ENCODE results near the gene CRYGD. TPM values are rescaled to one million over a fixed set of nuclear protein-coding genes. Genes with fewer than 3 reads are reported as not detected.

The CRYGD gene
- polyA plus RNA-seq, 4 donors = not detected

- DNase-seq (ENCODE audit: low read depth in 4 of 4, low spot score in 2 of 4) = no peak
These were observed 32.1 kb downstream of the CRYGD start for GRCh38 chr2:208092093-208092832.

DNA sequence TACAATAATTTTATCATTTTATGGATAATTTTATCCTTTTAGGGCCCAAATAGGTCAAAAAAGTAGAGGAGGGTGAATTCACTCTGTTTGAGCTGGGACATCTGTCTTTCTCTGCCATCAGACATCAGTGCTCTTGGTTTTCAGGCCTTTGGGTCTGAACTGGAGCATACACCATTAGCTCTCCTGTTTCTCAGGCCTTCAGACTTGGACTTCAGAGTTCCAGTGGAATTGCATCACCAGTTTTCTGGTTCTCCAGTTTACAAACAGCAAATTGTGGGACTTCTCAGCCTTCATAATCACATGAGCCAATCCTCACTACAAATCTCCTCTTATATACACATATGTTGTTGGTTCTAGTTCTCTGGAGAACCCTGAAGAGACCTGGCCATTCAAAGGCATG is 33.9 kb downstream of the CRYGD start:
- DNase-seq (ENCODE audit: low read depth in 4 of 4, low spot score in 2 of 4) = no peak

GRCh38 chr2:208086029-208086428 is 38.3 kb downstream of the CRYGD start:
- DNase-seq (ENCODE audit: low read depth in 4 of 4, low spot score in 2 of 4) = no peak

DNA sequence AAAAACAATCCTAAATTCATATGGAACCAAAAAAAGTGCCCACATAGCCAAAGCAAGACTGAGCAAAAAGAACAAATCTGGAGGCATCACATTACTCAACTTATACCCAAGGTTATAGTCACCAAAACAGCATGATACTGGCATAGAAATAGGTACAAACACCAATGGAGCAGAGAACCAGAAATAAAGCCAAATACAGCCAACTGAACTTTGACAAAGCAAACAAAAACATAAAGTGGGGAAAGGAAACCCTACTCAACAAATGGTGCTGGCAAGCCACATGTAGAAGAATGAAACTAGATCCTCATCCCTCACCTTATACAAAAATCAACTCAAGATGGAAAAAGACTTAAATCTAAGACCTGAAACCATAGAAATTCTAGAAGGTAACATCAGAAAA is 40.5 kb downstream of the CRYGD start:
- DNase-seq (ENCODE audit: low read depth in 4 of 4, low spot score in 2 of 4) = no peak

- DNase-seq (ENCODE audit: low read depth in 4 of 4, low spot score in 2 of 4) = no peak
These were observed 47.0 kb downstream of the CRYGD start for GRCh38 chr2:208077276-208077675.

DNA sequence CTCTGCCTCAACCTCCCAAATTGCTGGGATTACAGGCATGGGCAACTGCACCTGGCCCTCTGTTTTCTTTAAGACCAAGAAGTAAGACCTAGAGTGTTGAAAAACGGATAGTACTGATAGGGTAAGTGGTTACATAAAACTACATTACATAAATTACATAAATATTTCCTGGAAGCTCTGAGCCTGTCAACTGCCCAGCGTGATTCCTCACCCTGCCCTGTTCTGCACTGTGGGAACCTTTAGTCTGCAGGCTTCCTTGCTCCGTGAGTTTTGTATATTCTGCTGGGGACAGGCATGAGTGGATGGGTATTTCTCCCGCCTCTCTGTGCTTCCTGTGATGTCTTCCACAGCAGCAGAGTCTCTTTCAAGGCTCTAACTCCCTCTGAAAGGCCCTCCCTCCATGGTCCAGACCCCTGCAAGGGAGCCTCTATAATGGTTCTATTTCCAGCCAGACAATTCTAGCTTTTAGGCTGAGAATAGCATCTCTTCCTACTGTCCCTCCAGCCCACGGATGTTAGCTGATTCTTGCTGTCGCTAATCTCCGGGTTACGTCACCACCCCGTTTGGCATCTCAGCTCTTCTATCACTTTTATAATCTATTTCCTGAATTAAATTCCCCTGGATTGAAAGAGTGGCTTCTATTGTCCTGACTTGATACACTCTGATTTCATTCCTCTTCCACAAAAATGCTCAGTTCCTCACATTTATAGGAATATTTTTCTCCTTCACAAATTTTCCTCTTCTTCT is 49.5 kb downstream of the CRYGD start:
- DNase-seq (ENCODE audit: low read depth in 4 of 4, low spot score in 2 of 4) = no peak

DNA sequence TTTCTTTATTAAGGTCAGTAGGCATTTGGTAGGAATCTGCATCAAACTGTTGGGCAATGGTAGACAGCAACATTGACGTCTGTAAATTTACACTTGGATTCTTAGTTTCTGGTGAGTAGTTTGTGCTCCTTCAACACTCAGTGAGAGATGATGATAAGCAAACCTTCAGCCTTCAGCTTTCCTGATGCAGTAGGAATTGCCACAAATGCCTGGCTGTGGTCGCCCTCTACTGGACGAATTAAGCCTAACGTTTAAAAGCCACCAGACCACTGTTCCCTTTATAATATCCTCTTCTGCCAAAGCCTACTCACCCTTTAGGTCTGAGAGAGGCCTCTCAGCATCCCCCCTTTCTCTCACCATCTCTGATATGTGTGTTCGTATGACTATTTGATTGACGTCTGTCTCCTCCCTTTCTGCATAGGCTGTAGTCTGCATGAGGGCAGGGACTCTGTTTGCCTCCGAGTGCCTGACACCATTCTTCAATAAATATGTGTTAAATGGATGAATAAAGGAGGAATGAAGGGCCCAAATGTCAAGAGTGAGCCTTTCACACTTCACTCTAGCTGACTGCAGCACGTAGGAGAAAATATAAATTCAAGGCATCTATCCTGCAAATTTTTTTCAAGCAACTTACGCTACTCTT is 52.0 kb downstream of the CRYGD start:
- DNase-seq (ENCODE audit: low read depth in 4 of 4, low spot score in 2 of 4) = peak in 3 of 4 donors; percentile 9 to 38 (median 35)

Other genes starting within 250 kb of the CRYGD start
- gene PLEKHM3, start 99.0 kb downstream of the CRYGD start, polyA plus RNA-seq (ENCODE audit: insufficient read length in 4 of 4) = 10 to 100 TPM; 12.2 to 15.3 (median 13.4) TPM
- not detected for gene CRYGC, start 5.3 kb upstream of the CRYGD start, polyA plus RNA-seq (ENCODE audit: insufficient read length in 4 of 4)
- gene CRYGB, start 21.6 kb upstream of the CRYGD start, polyA plus RNA-seq (ENCODE audit: insufficient read length in 4 of 4) = not detected
- gene CRYGA, start 39.1 kb upstream of the CRYGD start, polyA plus RNA-seq (ENCODE audit: insufficient read length in 4 of 4) = not detected
- gene C2orf80, start 65.5 kb upstream of the CRYGD start, polyA plus RNA-seq (ENCODE audit: insufficient read length in 4 of 4) = under 1 TPM in 3 of 4 donors, not detected in 1; 0.27 to 0.33 (median 0.33) TPM
- gene IDH1, start 130.5 kb upstream of the CRYGD start, polyA plus RNA-seq (ENCODE audit: insufficient read length in 4 of 4) = 100 to 1,000 TPM in 1 of 4 donors, 10 to 100 TPM in 3; 77.2 to 110 (median 97.6) TPM
- gene PIKFYVE, start 141.7 kb upstream of the CRYGD start, polyA plus RNA-seq (ENCODE audit: insufficient read length in 4 of 4) = 10 to 100 TPM; 20.7 to 31.8 (median 25.1) TPM

All from left renal cortex interstitium (tissue), 4 donors.